ENCODE data around the gene UFD1.
A peak's percentile ranks its signal among the peaks of the same experiment; 100 is the strongest.

UFD1 gene, protein sequence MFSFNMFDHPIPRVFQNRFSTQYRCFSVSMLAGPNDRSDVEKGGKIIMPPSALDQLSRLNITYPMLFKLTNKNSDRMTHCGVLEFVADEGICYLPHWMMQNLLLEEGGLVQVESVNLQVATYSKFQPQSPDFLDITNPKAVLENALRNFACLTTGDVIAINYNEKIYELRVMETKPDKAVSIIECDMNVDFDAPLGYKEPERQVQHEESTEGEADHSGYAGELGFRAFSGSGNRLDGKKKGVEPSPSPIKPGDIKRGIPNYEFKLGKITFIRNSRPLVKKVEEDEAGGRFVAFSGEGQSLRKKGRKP

DNA sequence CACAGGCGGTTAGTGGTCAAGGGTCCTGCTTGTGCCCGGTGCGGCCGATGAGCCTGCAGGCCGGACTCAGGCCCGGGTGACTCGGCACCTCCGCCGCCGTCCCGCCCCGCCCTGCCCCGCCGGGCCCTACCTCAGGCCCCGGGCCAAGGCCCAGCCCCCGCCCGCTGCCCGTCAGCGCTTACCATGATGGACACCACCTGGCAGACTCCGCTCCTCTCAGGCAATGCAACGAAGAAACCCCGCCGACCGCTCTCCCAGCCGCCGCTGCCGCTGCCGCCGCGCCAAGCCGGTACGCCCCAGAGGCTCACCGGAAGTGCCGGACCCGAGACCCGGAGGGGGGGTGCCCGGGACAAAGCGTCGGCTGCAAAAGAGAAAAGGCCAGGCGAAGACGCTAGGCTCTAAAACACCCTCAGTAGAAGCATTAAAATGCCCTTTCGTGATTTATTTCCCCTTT lies at the start of gene UFD1:
Gene UFD1 (minus strand): TSS at position 293 of the 454 bp plus-strand sequence. CDS start 108 bp downstream, at position 185.
- no peak for TF ChIP-seq CTCF (IDR thresholded peaks at IDR 0.05)
- peak; percentile 92 for DNase-seq (ENCODE audit: low spot score)
- H3K4me3 ChIP-seq, result peak within 1 kb of the TSS; percentile 99
- H3K27ac ChIP-seq, result peak within 1 kb of the TSS; percentile 87 to 92

DNA sequence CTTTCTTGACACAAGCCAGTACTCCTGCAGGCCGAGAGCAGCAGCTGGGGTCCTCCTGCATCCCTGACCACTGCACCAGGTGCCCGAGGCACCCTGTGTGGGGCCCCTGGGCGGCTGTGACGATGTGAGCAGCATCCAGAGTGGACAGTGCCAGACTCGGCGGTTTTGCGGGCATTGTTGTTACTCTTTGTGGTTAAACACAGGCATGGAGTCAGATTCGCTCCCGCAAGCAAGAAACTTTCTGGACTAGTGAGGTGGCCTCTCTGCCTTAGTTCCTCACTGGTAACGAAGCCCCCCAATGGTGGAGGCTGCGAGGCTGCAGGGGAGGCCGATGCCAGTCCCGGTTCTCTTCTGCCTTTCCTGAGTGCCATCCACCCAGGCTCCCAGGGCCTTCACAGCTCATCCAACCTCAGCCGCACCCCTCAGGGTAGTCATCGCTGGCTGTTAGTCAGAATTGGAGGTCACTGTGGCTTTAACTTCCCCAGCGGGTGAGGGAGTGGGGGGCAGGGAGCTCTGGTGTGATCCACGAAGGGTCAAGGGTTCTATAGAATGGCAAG lies 48.9 kb upstream of the UFD1 start:
- H3K4me3 ChIP-seq, result no peak overlapping the region
- DNase-seq (ENCODE audit: low spot score), result no peak
- no peak overlapping the region for H3K27ac ChIP-seq
- TF ChIP-seq CTCF (IDR thresholded peaks at IDR 0.05), result no peak

GRCh38 chr22:19527321-19527721 lies 48.3 kb upstream of the UFD1 start:
- no peak for TF ChIP-seq CTCF (IDR thresholded peaks at IDR 0.05)
- Histone ChIP-seq H3K4me3 (no peak overlapping the region), H3K27ac (no peak overlapping the region)
- no peak for DNase-seq (ENCODE audit: low spot score)

DNA sequence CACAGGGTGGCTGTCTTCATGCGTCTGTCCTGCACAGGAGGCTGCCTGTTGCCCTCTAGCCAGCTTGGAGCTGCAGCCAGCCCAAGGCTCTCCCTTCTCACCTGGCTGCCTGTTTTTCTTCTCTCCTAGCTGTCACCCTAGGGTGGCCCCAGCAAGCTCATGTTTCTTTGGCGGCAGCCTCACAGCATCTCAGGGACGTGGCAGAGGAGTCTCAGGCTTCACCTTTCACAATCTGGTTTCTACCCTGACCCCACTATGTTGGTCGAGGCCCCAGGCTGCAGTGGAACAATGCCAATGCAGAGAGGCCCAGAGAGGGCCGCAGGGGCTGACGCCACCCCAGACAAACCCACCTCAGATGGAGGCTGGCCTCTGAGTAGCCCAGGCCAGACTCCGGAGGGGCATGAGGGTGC lies 47.7 kb upstream of the UFD1 start:
- Histone ChIP-seq H3K4me3 (no peak overlapping the region), H3K27ac (no peak overlapping the region)
- TF ChIP-seq CTCF (IDR thresholded peaks at IDR 0.05), result no peak
- DNase-seq (ENCODE audit: low spot score), result no peak

DNA sequence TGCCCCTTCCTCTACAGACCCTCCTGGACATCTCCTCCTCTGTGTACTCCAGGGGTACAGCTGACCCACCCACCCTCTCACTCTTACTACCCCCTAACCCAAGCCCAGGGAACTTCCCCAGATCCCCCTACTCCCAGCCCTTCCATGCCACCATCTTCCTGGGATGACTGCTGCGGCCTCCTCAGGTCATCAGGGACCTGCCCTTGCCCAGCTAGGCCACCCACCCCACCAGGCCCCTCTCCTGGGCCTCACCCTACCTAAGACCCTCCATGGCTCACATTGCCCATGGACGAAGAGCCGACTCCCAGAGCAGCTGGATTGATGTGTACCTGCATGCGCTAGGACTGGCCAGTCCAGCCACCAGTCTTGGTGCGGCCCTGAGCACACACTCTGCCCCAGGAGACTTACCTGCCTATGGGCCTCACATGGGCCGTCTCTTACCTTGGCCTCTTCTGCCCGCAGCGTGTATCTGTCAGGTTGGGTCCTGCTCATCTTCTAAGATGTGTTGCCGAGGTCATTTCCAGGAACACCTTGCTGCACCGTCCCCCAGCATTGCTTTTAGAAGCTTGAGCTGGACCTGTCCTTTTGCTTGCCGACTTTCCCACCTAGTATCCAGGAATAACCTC lies 47.2 kb upstream of the UFD1 start:
- TF ChIP-seq CTCF (IDR thresholded peaks at IDR 0.05), result no peak
- no peak for DNase-seq (ENCODE audit: low spot score)
- H3K27ac ChIP-seq, result no peak overlapping the region
- no peak overlapping the region for H3K4me3 ChIP-seq

GRCh38 chr22:19525666-19526065 lies 46.7 kb upstream of the UFD1 start:
- H3K4me3 ChIP-seq, result no peak overlapping the region
- no peak for DNase-seq (ENCODE audit: low spot score)
- no peak overlapping the region for H3K27ac ChIP-seq
- no peak for TF ChIP-seq CTCF (IDR thresholded peaks at IDR 0.05)
